ENCODE data around the gene HIC2.
"Not testable (repeated sequence)": the region's sequence is repeated elsewhere in the genome, so short reads cannot be mapped to it uniquely, and the experiment has no call there.

HIC2 gene

GRCh38 chr22:21434378-21435233, 17.4 kb downstream of the HIC2 start:
- not testable (repeated sequence) for DNase-seq (ENCODE audit: low read depth in 4 of 4, low spot score in 1 of 4)

- DNase-seq (ENCODE audit: low read depth in 4 of 4, low spot score in 1 of 4), result not testable (repeated sequence)
Measured at GRCh38 chr22:21435998-21436810, 19.0 kb downstream of the HIC2 start.

GRCh38 chr22:21438013-21438412, 20.8 kb downstream of the HIC2 start:
- DNase-seq (ENCODE audit: low read depth in 4 of 4, low spot score in 1 of 4), result not testable (repeated sequence)

- DNase-seq (ENCODE audit: low read depth in 4 of 4, low spot score in 1 of 4), result not testable (repeated sequence)
Measured at GRCh38 chr22:21440018-21440636, 23.0 kb downstream of the HIC2 start.

GRCh38 chr22:21440676-21441075, 23.5 kb downstream of the HIC2 start:
- DNase-seq (ENCODE audit: low read depth in 4 of 4, low spot score in 1 of 4), result not testable (repeated sequence)

GRCh38 chr22:21441170-21441569, 24.0 kb downstream of the HIC2 start:
- DNase-seq (ENCODE audit: low read depth in 4 of 4, low spot score in 1 of 4), result not testable (repeated sequence)

GRCh38 chr22:21442123-21442522, 25.0 kb downstream of the HIC2 start:
- not testable (repeated sequence) for DNase-seq (ENCODE audit: low read depth in 4 of 4, low spot score in 1 of 4)

- not testable (repeated sequence) for DNase-seq (ENCODE audit: low read depth in 4 of 4, low spot score in 1 of 4)
Measured at GRCh38 chr22:21442646-21443045, 25.5 kb downstream of the HIC2 start.

GRCh38 chr22:21443057-21443734, 26.0 kb downstream of the HIC2 start:
- no peak for DNase-seq (ENCODE audit: low read depth in 4 of 4, low spot score in 1 of 4)

- no peak for DNase-seq (ENCODE audit: low read depth in 4 of 4, low spot score in 1 of 4)
Measured at GRCh38 chr22:21443735-21444421, 26.7 kb downstream of the HIC2 start.

GRCh38 chr22:21444701-21445436, 27.7 kb downstream of the HIC2 start:
- DNase-seq (ENCODE audit: low read depth in 4 of 4, low spot score in 1 of 4), result no peak

GRCh38 chr22:21445437-21446127, 28.4 kb downstream of the HIC2 start:
- DNase-seq (ENCODE audit: low read depth in 4 of 4, low spot score in 1 of 4), result no peak

- DNase-seq (ENCODE audit: low read depth in 4 of 4, low spot score in 1 of 4), result no peak
Measured at GRCh38 chr22:21446128-21446826, 29.1 kb downstream of the HIC2 start.

- DNase-seq (ENCODE audit: low read depth in 4 of 4, low spot score in 1 of 4), result no peak
Measured at GRCh38 chr22:21446827-21447690, 29.9 kb downstream of the HIC2 start.

- no peak for DNase-seq (ENCODE audit: low read depth in 4 of 4, low spot score in 1 of 4)
Measured at GRCh38 chr22:21447694-21448402, 30.7 kb downstream of the HIC2 start.

- DNase-seq (ENCODE audit: low read depth in 4 of 4, low spot score in 1 of 4), result no peak
Measured at GRCh38 chr22:21448627-21449416, 31.7 kb downstream of the HIC2 start.
